ENCODE measurements around the gene NEK7. TPM values are rescaled to one million over a fixed set of nuclear protein-coding genes. Genes with fewer than 3 reads are reported as not detected.

Gene NEK7
- total RNA-seq, 2 experiments from 2014 or later: 71.4 to 77.4 TPM

DNA sequence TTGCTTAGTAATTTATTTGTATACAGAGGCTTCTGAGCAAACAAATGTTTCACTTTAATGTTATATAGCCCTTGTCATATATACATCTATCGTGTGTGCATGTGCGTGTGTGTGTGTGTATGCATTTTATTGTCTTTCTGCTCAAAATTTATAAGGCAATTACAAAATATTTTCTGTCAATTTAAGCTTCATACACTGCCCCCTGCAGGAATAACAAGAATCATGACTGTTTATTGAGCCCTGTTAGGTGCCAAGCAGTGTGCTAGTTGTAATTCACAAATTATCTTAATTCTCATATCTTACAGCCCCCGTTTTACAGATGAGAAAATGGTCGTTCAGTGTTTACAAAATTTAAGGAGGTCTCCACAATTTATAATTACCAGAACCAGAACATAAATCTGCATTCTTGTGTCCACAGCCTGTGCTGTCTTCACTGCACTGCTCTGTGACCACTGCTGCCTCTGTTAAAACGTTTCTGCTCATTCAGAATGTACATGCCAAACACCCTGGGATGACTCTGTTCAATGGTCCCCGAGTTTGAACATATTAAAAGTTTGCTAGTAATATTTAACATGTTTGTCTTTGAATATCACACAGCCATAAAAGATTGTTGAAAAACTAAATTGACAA is 202.3 kb downstream of the NEK7 start:
- H3K36me3 Mint-ChIP-seq: no peaks in the 10 kb centered on the region
- DNase-seq: no peak
- no peak overlapping the region for H3K27ac Mint-ChIP-seq
- no peak overlapping the region for H3K4me3 Mint-ChIP-seq
- peaks cover 6% of the 10 kb centered on the region for H3K27me3 Mint-ChIP-seq
- CTCF ChIA-PET: interaction anchor here (0.7 to 2.2 kb wide), 9 partner anchors 11 to 203 kb away, joined by 3 to 6 read pairs (median 5); no protein-coding TSS in a partner anchor
- ATAC-seq: no peak
- H3K9me3 Mint-ChIP-seq (ENCODE audit: low read depth): no peaks in the 10 kb centered on the region
- H3K4me1 Mint-ChIP-seq: peaks cover 19% of the 10 kb centered on the region

DNA sequence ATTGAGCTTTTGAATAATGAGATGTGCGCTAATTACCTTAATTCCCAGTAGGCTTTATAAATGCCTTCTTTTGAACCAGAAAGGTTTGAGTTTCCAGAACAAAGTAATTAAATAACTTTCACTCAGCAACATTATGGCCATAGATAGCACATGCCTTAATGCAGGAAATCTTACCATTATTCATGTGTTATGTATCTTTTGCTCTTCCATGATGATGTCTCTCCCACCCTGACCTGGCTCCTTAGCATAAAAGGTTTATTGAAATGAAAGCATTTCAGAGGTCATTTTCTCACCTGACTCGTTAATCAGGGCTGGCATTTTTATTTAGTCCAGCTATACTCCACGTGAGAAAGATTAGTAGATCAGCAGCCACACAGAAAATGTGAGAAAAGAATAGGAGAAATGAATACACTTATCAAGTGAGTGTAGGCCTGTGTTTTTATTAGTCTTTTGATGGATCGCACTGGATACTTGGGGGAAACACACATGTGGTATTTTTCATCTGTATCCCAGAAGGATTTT is 203.5 kb downstream of the NEK7 start:
- ATAC-seq (no peak), DNase-seq (no peak)
- Mint-ChIP-seq H3K4me3 (no peak overlapping the region), H3K9me3 (ENCODE audit: low read depth) (no peaks in the 10 kb centered on the region), H3K4me1 (peaks cover 18% of the 10 kb centered on the region), H3K27me3 (peaks cover 6% of the 10 kb centered on the region), H3K27ac (no peak overlapping the region), H3K36me3 (no peaks in the 10 kb centered on the region)
- CTCF ChIA-PET: interaction anchor here (0.7 to 1.1 kb wide), 2 partner anchors 9 to 205 kb away, joined by 3 read pairs; no protein-coding TSS in a partner anchor

DNA sequence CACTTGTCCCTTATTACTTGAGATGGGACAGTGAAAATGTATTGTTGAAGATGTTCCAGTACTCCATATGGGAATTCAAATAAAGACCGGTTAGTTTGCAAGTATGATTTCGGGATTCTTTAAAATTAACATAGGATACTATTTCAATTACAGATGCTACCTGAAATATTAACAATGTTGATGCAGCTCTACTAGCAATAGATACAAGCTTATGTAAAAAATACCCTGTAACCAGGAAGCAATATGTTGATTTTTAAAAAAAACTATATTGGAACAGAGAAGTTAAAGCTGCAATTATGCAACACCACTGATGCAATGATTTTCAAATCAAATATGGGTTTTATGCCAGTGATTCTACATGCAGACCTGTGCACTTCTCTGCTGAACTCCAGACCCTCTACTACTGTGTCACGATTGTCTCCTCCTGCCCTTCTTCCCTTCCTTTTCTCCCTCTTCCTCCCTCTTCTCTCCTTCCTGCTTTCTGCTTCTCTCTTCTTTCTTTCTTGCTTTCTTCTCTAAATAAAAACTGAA is 204.5 kb downstream of the NEK7 start:
- peaks cover under 1% of the 10 kb centered on the region for H3K36me3 Mint-ChIP-seq
- H3K4me3 Mint-ChIP-seq: no peak overlapping the region
- peaks cover 6% of the 10 kb centered on the region for H3K27me3 Mint-ChIP-seq
- CTCF ChIA-PET: interaction anchor here (1.1 kb wide), 1 partner anchor 206 kb away, joined by 3 read pairs; no protein-coding TSS in a partner anchor
- DNase-seq (no peak), ATAC-seq (no peak)
- H3K9me3 Mint-ChIP-seq (ENCODE audit: low read depth): no peaks in the 10 kb centered on the region
- H3K27ac Mint-ChIP-seq: no peak overlapping the region
- peaks cover 18% of the 10 kb centered on the region for H3K4me1 Mint-ChIP-seq

DNA sequence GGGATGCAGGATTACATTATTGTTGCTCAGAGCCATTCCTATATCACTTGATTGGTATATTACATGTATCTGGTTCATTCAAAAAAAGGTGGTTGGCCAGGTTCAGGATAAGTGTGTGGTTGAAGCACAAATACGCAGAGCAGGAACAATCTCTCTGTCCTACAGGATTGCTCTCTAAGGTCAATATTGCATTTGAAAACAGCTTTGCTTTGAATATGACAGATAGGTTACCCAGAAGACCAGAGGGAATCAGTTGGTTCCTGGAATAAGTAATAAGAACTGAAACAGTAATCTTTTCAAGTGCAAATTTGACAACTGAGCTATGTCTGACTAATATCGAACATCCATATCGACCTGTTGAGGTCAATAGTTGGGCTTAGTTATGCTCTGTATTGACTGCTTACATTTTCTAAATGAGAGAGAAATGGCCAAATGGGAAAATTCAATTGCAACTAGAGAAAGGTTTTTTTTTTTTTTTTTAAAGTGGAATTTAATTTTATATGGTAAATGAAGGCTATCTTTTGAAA is 206.9 kb downstream of the NEK7 start:
- Mint-ChIP-seq H3K27ac (no peak overlapping the region), H3K27me3 (no peaks in the 10 kb centered on the region), H3K4me1 (peaks cover 13% of the 10 kb centered on the region), H3K4me3 (no peak overlapping the region), H3K9me3 (ENCODE audit: low read depth) (peaks cover 2% of the 10 kb centered on the region), H3K36me3 (peaks cover 14% of the 10 kb centered on the region)
- ATAC-seq (peak; percentile 86), DNase-seq (no peak)
- CTCF ChIA-PET: no interaction called here

DNA sequence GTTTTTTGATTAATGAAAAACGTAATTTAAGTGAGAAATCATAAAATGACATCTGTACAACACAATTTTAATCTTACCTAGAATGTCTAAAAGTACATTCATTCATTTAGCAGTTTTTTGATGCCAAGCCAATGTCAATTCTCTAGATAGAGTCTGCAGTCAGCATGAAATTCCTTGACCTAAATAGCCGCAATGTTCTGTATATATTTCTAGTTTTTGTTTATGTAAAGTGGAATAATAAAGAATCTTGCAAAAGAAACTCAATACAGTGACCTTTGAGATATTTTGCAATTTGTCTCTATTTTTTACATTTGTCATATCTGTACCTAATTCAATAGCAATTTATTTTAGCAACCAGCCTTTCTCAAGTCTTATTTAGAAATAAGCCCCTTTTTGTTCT is 207.7 kb downstream of the NEK7 start:
- no peak overlapping the region for H3K4me3 Mint-ChIP-seq
- DNase-seq: no peak
- CTCF ChIA-PET: interaction anchor here (1.2 kb wide), 1 partner anchor 9 kb away, joined by 3 read pairs; no protein-coding TSS in a partner anchor
- no peak overlapping the region for H3K27ac Mint-ChIP-seq
- H3K9me3 Mint-ChIP-seq (ENCODE audit: low read depth): peaks cover 8% of the 10 kb centered on the region
- H3K36me3 Mint-ChIP-seq: peaks cover 20% of the 10 kb centered on the region
- no peaks in the 10 kb centered on the region for H3K27me3 Mint-ChIP-seq
- ATAC-seq: no peak
- peaks cover 13% of the 10 kb centered on the region for H3K4me1 Mint-ChIP-seq

DNA sequence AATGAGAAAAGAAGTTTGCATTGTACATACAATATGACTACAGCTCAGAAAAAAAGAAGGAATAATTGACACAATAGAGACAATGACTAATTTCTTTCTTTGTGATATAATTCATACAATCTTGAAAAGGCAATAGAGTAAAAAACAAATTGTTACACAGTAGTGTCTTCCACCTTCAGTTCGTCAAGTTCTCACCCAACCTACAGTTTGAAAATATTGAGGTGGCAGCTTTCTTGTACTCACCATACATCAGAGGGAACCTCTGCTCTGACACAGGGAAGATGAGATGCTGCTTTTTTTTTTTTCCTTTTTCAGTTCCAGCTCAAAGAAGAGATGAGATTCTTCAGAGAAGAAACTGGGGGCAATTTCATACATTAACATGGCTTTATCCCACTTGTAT is 210.5 kb downstream of the NEK7 start:
- no peak overlapping the region for H3K4me3 Mint-ChIP-seq
- H3K4me1 Mint-ChIP-seq: peaks cover 13% of the 10 kb centered on the region
- peaks cover 27% of the 10 kb centered on the region for H3K36me3 Mint-ChIP-seq
- H3K9me3 Mint-ChIP-seq (ENCODE audit: low read depth): peaks cover 14% of the 10 kb centered on the region
- DNase-seq (no peak), ATAC-seq (no peak)
- no peaks in the 10 kb centered on the region for H3K27me3 Mint-ChIP-seq
- H3K27ac Mint-ChIP-seq: no peak overlapping the region
- CTCF ChIA-PET: interaction anchor here (1.0 kb wide), 1 partner anchor 846 kb away, joined by 3 read pairs; no protein-coding TSS in a partner anchor

DNA sequence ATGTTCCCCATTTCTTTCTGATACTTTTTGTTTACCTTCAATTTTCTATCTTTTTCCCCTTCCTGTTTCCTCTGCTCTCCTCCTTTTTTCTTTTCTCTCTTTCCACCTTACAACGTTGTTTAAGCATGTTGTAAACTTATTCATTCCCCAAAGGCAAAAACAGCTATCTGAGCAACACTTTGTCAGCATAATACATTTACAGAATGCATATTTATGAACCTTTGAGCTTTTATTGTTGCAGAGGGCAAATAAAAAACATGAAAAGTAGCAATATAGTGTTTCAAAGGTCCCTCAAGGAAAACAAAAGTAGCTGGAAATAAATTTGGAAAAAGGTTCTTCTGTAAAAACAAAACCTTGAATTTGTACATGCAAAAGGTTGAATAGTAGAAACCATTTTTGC is 214.2 kb downstream of the NEK7 start:
- no peak overlapping the region for H3K4me3 Mint-ChIP-seq
- ATAC-seq: no peak
- no peak for DNase-seq
- no peak overlapping the region for H3K27ac Mint-ChIP-seq
- H3K27me3 Mint-ChIP-seq: no peaks in the 10 kb centered on the region
- CTCF ChIA-PET: no interaction called here
- H3K36me3 Mint-ChIP-seq: peaks cover 37% of the 10 kb centered on the region
- peaks cover 3% of the 10 kb centered on the region for H3K4me1 Mint-ChIP-seq
- H3K9me3 Mint-ChIP-seq (ENCODE audit: low read depth): peaks cover 21% of the 10 kb centered on the region

Other genes with a start within 250 kb of the NEK7 start
- under 1 TPM in 1 of 2 experiments, not detected in 1; 0.42 TPM for gene LHX9, start 239.6 kb upstream of the NEK7 start, total RNA-seq

Measured in activated CD8-positive, alpha-beta memory T cell treated with anti-CD3 and anti-CD28 coated beads, Interleukin-2, amount 10 ng/mL, durations not matched to agents 7 days and 5 days (primary cell).